ENCODE data around the gene KIN.

- TF ChIP-seq REST (IDR thresholded peaks at IDR 0.05; ENCODE audit: insufficient replicate concordance, low read depth) (no peak), CTCF (IDR thresholded peaks at IDR 0.05; ENCODE audit: insufficient read depth, low read length) (no peak)
Measured at GRCh38 chr10:7707102-7707501, 80.7 kb downstream of the KIN start.
